Measurements from ENCODE around the gene RNF138. TPM values are rescaled to one million over a fixed set of nuclear protein-coding genes. Genes with fewer than 3 reads are reported as not detected.

RNF138 gene
- total and polyA plus RNA-seq, 11 donors = 2.9 to 16.1 (median 9.0) TPM

DNA sequence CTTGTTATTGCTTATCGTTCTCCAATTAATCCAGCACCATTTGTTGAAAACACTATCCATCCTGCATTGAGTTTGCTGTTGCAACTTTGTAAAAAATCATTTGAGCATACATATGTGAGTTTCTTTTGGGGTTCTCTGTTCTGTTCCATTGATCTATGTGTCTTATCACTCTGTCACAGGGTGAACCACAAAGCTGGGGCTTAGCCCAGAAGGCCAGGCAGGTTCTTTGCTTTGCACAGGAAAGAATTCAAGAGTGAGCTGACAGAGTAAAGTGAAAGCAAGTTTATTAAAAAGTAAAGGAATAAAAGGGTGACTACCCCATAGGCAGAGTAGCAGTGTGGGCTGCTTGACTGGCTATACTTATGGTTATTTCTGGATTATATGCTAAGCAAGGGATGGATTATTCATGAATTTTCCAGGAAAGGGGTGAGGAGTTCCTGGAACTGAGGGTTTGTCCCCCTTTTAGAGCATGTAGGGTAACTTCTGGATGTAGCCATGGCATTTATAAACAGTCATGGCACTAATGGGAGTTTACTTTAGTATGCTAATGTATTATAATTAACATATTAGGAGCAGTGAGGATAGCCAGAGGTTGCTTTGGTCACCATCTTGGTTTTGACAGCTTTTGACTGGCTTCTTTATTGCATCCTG is 46.8 kb downstream of the RNF138 start:
- TF ChIP-seq POLR2A (IDR thresholded peaks at IDR 0.05) = no peak
- TF ChIP-seq, protein P1, sequence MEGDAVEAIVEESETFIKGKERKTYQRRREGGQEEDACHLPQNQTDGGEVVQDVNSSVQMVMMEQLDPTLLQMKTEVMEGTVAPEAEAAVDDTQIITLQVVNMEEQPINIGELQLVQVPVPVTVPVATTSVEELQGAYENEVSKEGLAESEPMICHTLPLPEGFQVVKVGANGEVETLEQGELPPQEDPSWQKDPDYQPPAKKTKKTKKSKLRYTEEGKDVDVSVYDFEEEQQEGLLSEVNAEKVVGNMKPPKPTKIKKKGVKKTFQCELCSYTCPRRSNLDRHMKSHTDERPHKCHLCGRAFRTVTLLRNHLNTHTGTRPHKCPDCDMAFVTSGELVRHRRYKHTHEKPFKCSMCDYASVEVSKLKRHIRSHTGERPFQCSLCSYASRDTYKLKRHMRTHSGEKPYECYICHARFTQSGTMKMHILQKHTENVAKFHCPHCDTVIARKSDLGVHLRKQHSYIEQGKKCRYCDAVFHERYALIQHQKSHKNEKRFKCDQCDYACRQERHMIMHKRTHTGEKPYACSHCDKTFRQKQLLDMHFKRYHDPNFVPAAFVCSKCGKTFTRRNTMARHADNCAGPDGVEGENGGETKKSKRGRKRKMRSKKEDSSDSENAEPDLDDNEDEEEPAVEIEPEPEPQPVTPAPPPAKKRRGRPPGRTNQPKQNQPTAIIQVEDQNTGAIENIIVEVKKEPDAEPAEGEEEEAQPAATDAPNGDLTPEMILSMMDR (IDR thresholded peaks at IDR 0.05) = no peak
- H3K27ac ChIP-seq = no peak overlapping the region
- no peaks in the 10 kb centered on the region for H3K36me3 ChIP-seq
- H3K4me1 ChIP-seq = no peaks in the 10 kb centered on the region
- no peaks in the 10 kb centered on the region for H3K9me3 ChIP-seq
- no peak overlapping the region for H3K4me3 ChIP-seq
- intact Hi-C loops (cut with DNase I) = no loop called here
- 80 to 89% (median 82%) methylated on average over 1 of the region's 1 CpG for WGBS, 4 donors
- ATAC-seq = no peak
- H3K27me3 ChIP-seq = no peaks in the 10 kb centered on the region
- DNase-seq = no peak

DNA sequence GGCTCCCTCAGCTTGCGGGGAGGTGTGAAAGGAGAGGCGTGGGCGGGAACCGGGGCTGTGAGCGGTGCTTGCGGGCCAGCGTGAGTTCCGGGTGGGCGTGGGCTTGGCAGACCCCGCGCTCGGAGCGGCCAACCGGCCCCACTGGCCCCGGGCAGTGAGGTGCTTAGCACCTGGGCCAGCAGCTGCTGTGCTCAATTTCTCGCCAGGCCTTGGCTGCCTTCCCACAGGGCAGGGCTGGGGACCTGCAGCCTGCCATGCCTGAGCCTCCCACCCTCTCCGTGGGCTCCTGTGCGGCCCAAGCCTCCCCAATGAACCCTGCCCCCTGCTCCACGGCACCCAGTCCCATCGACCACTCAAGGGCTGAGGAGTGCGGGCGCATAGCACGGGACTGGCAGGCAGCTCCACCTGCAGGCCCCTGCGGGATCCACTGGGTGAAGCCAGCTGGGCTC is 48.2 kb downstream of the RNF138 start:
- H3K27ac ChIP-seq = no peak overlapping the region
- H3K4me1 ChIP-seq = no peaks in the 10 kb centered on the region
- no peak overlapping the region for H3K4me3 ChIP-seq
- no peaks in the 10 kb centered on the region for H3K27me3 ChIP-seq
- intact Hi-C loops (cut with DNase I) = no loop called here
- DNase-seq (no peak), ATAC-seq (no peak)
- TF ChIP-seq POLR2A (IDR thresholded peaks at IDR 0.05) = no peak
- TF ChIP-seq, protein P1 (IDR thresholded peaks at IDR 0.05) = no peak
- WGBS, 4 donors = 94 to 97% (median 95%) methylated on average over 16 to 24 of the region's 24 CpGs
- no peaks in the 10 kb centered on the region for H3K36me3 ChIP-seq
- no peaks in the 10 kb centered on the region for H3K9me3 ChIP-seq

DNA sequence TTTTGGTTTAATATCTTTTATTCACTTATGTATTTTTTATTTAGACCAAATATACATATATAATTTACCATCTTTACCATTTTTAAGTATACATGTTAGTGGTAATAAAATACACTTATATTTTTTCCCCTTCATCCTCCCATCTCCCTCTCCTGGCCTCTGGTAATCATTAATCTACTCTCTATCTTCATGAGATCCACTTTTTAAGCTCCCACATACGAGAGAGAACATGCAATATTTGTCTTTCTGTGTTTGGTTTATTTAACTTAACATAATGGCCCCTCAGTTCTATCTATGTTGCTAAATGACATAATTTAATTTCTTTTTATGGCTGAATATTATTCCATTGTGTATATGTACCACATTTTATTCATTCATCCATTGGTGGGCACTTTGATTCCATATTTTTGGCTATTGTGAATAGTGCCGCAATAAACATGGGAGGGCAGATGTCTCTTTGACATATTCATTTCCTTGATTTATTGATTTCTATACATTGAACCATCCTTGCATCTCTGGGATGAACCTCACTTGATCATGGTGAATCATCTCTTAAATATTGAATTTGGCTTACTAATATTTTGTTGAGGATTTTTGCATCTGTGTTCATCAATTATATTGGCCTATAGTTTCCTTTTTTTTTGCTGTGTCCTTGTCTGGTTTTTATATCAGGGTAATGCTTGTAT is 56.7 kb downstream of the RNF138 start:
- no peaks in the 10 kb centered on the region for H3K27me3 ChIP-seq
- H3K4me1 ChIP-seq = no peaks in the 10 kb centered on the region
- no peak overlapping the region for H3K27ac ChIP-seq
- ATAC-seq (no peak), DNase-seq (no peak)
- intact Hi-C loops (cut with DNase I) = no loop called here
- H3K36me3 ChIP-seq = no peaks in the 10 kb centered on the region
- H3K9me3 ChIP-seq = peaks cover 0 to 12% (median 0%) of the 10 kb centered on the region in 12 donors
- 48 to 94% (median 68%) methylated on average over 2 of the region's 2 CpGs for WGBS, 4 donors
- no peak for TF ChIP-seq POLR2A (IDR thresholded peaks at IDR 0.05)
- TF ChIP-seq, protein P1 (IDR thresholded peaks at IDR 0.05) = no peak
- no peak overlapping the region for H3K4me3 ChIP-seq

DNA sequence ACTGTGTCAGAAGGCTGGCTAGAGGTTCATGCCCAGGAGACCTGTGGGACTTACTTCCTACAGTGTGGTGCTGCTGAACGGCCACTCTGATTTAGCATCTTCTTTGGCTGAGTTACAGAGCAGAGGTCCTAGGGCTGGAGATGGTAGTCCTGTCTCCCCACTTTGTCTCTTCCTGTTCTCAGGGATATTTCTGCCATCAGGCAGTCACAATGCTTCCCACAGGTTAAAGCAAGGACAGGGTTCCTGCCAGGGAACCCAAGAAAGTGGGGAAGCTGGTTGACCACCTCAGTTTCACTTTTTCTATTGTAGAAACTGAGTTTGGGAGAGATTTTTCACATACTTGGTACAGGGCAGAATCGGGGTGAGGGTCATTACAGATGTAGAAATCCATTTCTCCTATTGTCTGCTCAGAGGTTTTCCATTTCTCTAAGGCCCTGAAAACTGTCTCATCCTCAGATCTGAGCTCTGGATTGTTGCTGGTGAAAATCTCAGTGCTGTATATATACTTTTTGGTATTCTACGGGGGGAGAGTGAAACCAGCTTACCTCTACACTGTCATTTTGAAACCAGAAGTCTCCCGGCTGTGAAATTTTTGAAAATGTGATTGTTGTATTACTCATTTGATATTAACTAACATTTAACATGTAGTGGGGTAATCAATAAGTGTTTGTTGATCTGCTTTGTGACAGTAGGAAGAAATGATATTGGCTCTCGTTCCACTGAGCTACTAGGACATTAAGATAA is 61.2 kb downstream of the RNF138 start:
- no peaks in the 10 kb centered on the region for H3K36me3 ChIP-seq
- H3K27ac ChIP-seq = no peak overlapping the region
- H3K4me3 ChIP-seq = no peak overlapping the region
- ATAC-seq (no peak), DNase-seq (no peak)
- intact Hi-C loops (cut with DNase I) = loop anchor here in 4 of 10 donors (10.0 kb wide), 2 partner anchors 122 to 322 kb away; partner anchors contain the start of gene GAREM1 (in 4 of the 4)
- peaks cover 0 to 1% (median 0%) of the 10 kb centered on the region in 12 donors for H3K4me1 ChIP-seq
- no peaks in the 10 kb centered on the region for H3K27me3 ChIP-seq
- TF ChIP-seq POLR2A (IDR thresholded peaks at IDR 0.05) = no peak
- TF ChIP-seq, protein P1 (IDR thresholded peaks at IDR 0.05) = no peak
- peaks cover 0 to 12% (median 0%) of the 10 kb centered on the region in 12 donors for H3K9me3 ChIP-seq
- WGBS, 4 donors = 84 to 89% (median 87%) methylated on average over 5 of the region's 5 CpGs

Measured in heart left ventricle (tissue), 16 donors.